ENCODE measurements around the gene FOXI2.

The FOXI2 gene

GRCh38 chr10:127736915-127737562 is at the start of gene FOXI2:
Gene FOXI2, plus strand, starts transcription at chr10:127737185. Its CDS starts 89 bp downstream, at chr10:127737274.
- no peak for DNase-seq

GRCh38 chr10:127687548-127687947 is 49.4 kb upstream of the FOXI2 start:
- DNase-seq = no peak

- DNase-seq = no peak
These were observed 46.7 kb upstream of the FOXI2 start for GRCh38 chr10:127690176-127690835.

GRCh38 chr10:127694580-127695193 is 42.3 kb upstream of the FOXI2 start:
- DNase-seq = no peak

GRCh38 chr10:127695431-127695830 is 41.6 kb upstream of the FOXI2 start:
- no peak for DNase-seq

GRCh38 chr10:127698886-127699285 is 38.1 kb upstream of the FOXI2 start:
- DNase-seq = no peak

GRCh38 chr10:127699311-127699710 is 37.7 kb upstream of the FOXI2 start:
- no peak for DNase-seq

GRCh38 chr10:127702271-127702670 is 34.7 kb upstream of the FOXI2 start:
- DNase-seq = no peak

GRCh38 chr10:127715249-127715648 is 21.7 kb upstream of the FOXI2 start:
- no peak for DNase-seq

GRCh38 chr10:127715782-127716378 is 21.1 kb upstream of the FOXI2 start:
- no peak for DNase-seq

- DNase-seq = no peak
These were observed 16.8 kb upstream of the FOXI2 start for GRCh38 chr10:127720142-127720541.

- DNase-seq = no peak
These were observed 16.1 kb upstream of the FOXI2 start for GRCh38 chr10:127720903-127721302.

GRCh38 chr10:127734753-127735152 is 2.2 kb upstream of the FOXI2 start:
- no peak for DNase-seq

GRCh38 chr10:127735156-127735555 is 1.8 kb upstream of the FOXI2 start:
- no peak for DNase-seq

GRCh38 chr10:127735723-127736221 is 1.2 kb upstream of the FOXI2 start:
- DNase-seq = no peak

GRCh38 chr10:127736222-127736914 is 617 bp upstream of the FOXI2 start:
- DNase-seq = no peak

- DNase-seq = no peak
These were observed 852 bp downstream of the FOXI2 start for GRCh38 chr10:127737563-127738511.

- DNase-seq = no peak
These were observed 1.8 kb downstream of the FOXI2 start for GRCh38 chr10:127738512-127739424.

GRCh38 chr10:127739908-127740307 is 2.9 kb downstream of the FOXI2 start:
- DNase-seq = no peak

- DNase-seq = no peak
These were observed 3.6 kb downstream of the FOXI2 start for GRCh38 chr10:127740596-127740995.

- no peak for DNase-seq
These were observed 6.2 kb downstream of the FOXI2 start for GRCh38 chr10:127743205-127743604.

All from GF-D8 (cell line).